HCT116 (cell line): Measurements from ENCODE around the gene CLEC16A. TPM values are rescaled to one million over a fixed set of nuclear protein-coding genes. Genes with fewer than 3 reads are reported as not detected.

ENCODE experiments used
- ATAC-seq: fragments of 200-7000 bp; cut with Tn5 transposase; 2 replicates; pipeline ENCODE4 v1.9.1; 2020; ENCODE audit warnings: mild to moderate bottlenecking, moderate library complexity
- BruUV-seq: library from RNA; stranded (reverse); fragments of 400-500 nt; replicated peaks from 2 replicates; lab custom pipeline; 2021; lab: Mats Ljungman, UMichigan
- CTCF ChIA-PET: fragments of 300-600 bp; sonication (Branson Sonifier 250); formaldehyde crosslinking; loops from one replicate; lab custom pipeline; 2021; ENCODE audit warnings: antibody characterized with exemption; lab: Charles Lee
- POLR2A ChIA-PET: fragments of 300-600, 350-600 bp; sonication (Branson Sonifier 250); formaldehyde crosslinking; loops from one replicate; lab custom pipeline; 2021; ENCODE audit warnings: antibody characterized with exemption; lab: Charles Lee
- RAD21 ChIA-PET, 2 experiments: fragments of 300-600 bp; sonication (Branson Sonifier 250); formaldehyde crosslinking; loops; one replicate each; lab custom pipeline; 2023; ENCODE audit warnings: low total read pairs in 2 of 2; ENCODE audit not compliant: uncharacterized antibody in 2 of 2, unreplicated experiment in 2 of 2, low non-redundant PET in 1 of 2; lab: Charles Lee
- DNase-seq: peaks from one replicate; pipeline ENCODE4 v3.0.0-alpha.2; 2010; ENCODE audit warnings: low read depth, low spot score
- H2AFZ ChIP-seq: fragments of 200-600 bp; shearing (Covaris generic), sonication (generic); 2 replicates; pipeline ENCODE4 v1.6.1; 2017; ENCODE audit warnings: low read depth, mixed run types, mixed read lengths, antibody characterized with exemption, low read length; ENCODE audit not compliant: poor library complexity, severe bottlenecking
- H3K27ac ChIP-seq: 2 replicates; pipeline ENCODE4 v1.5.1; 2012; ENCODE audit warnings: low read depth, low read length
- H3K27me3 ChIP-seq: fragments of 200-600 bp; sonication (generic); 2 replicates; pipeline ENCODE4 v1.6.1; 2016; ENCODE audit warnings: mixed run types, low read length, mixed read lengths; ENCODE audit not compliant: insufficient read depth
- H3K36me3 ChIP-seq, 2 experiments: fragments of 200-500 bp in 1 of 2; fragments of 200-600 bp in 1 of 2; sonication (Bioruptor generic) in 1 of 2; sonication (generic) in 1 of 2; 2 replicates each; pipeline versions ENCODE4 v1.5.1 to v1.6.1; 2014 to 2016; ENCODE audit warnings: low read length in 2 of 2, inconsistent platforms in 1 of 2, mixed read lengths in 1 of 2, mixed run types in 1 of 2; ENCODE audit not compliant: insufficient read depth in 2 of 2, control insufficient read depth in 1 of 2
- H3K4me1 ChIP-seq, 2 experiments: fragments of 200-600 bp in 1 of 2; sonication (generic) in 1 of 2; 2 replicates each; pipeline versions ENCODE4 v1.5.1 to v1.6.1; 2012 to 2017; ENCODE audit warnings: low read length in 2 of 2, inconsistent platforms in 1 of 2, mild to moderate bottlenecking in 1 of 2, mixed read lengths in 1 of 2, mixed run types in 1 of 2, moderate library complexity in 1 of 2; ENCODE audit not compliant: insufficient read depth in 2 of 2, control insufficient read depth in 1 of 2
- H3K4me2 ChIP-seq: fragments of 200-600 bp; sonication (generic); 2 replicates; pipeline ENCODE4 v1.6.1; 2017; ENCODE audit warnings: mixed run types, low read length, mixed read lengths
- H3K4me3 ChIP-seq, 2 experiments: fragments of 200-600 bp in 1 of 2; sonication (generic) in 1 of 2; replicated peaks in 1 of 2; 2 replicates each; pipeline ENCODE4 v1.5.1; 2011 to 2016; ENCODE audit warnings: low read length in 2 of 2, control low read depth in 1 of 2, low read depth in 1 of 2, mild to moderate bottlenecking in 1 of 2, mixed read lengths in 1 of 2, mixed run types in 1 of 2
- H3K79me2 ChIP-seq: fragments of 200-600 bp; sonication (generic); 2 replicates; pipeline ENCODE4 v1.6.1; 2017; ENCODE audit warnings: mild to moderate bottlenecking, mixed run types, low read length, moderate library complexity, mixed read lengths; ENCODE audit not compliant: insufficient read depth
- H3K9ac ChIP-seq: fragments of 200-600 bp; sonication (generic); 2 replicates; pipeline ENCODE4 v1.6.1; 2016; ENCODE audit warnings: low read length, mixed read lengths
- H3K9me2 ChIP-seq: fragments of 200-600 bp; sonication (generic), shearing (Covaris generic); 2 replicates; pipeline ENCODE4 v1.6.1; 2017; ENCODE audit warnings: mixed run types, mild to moderate bottlenecking, moderate library complexity; ENCODE audit not compliant: insufficient read depth
- H3K9me3 ChIP-seq, 2 experiments: fragments of 200-500 bp in 1 of 2; fragments of 200-600 bp in 1 of 2; sonication (Bioruptor generic) in 1 of 2; sonication (generic) in 1 of 2; 2 replicates each; pipeline ENCODE4 v1.6.1; 2014 to 2017; ENCODE audit warnings: low read length in 2 of 2, mixed read lengths in 2 of 2, inconsistent platforms in 1 of 2, low read depth in 1 of 2, mild to moderate bottlenecking in 1 of 2, mixed run types in 1 of 2, moderate library complexity in 1 of 2; ENCODE audit not compliant: control insufficient read depth in 1 of 2, insufficient read depth in 1 of 2
- H4K20me1 ChIP-seq: fragments of 200-600 bp; sonication (generic), shearing (Covaris generic); 2 replicates; pipeline ENCODE4 v1.6.1; 2017; ENCODE audit warnings: mixed run types, mild to moderate bottlenecking, moderate library complexity; ENCODE audit not compliant: insufficient read depth
- CBX3 ChIP-seq: IDR thresholded peaks from 2 replicates; pipeline ENCODE4 v1.6.1; 2012; ENCODE audit warnings: low read depth
- CEBPB ChIP-seq: IDR thresholded peaks from 2 replicates; pipeline ENCODE4 v1.6.1; 2012; ENCODE audit warnings: low read depth
- EGR1 ChIP-seq: IDR thresholded peaks from 2 replicates; pipeline ENCODE4 v1.6.1; 2012; ENCODE audit warnings: low read depth
- FOSL1 ChIP-seq: IDR thresholded peaks from 2 replicates; pipeline ENCODE4 v1.6.1; 2012; ENCODE audit warnings: low read depth
- MAX ChIP-seq: IDR thresholded peaks from 2 replicates; pipeline ENCODE4 v1.6.1; 2012
- REST ChIP-seq: IDR thresholded peaks from 2 replicates; pipeline ENCODE4 v1.6.1; 2012; ENCODE audit warnings: low read depth
- TCF7L2 ChIP-seq: IDR thresholded peaks from 2 replicates; pipeline ENCODE4 v1.7.0; 2011; ENCODE audit warnings: borderline replicate concordance, inconsistent platforms; ENCODE audit not compliant: insufficient read depth, insufficient read length; ENCODE audit errors: extremely low read depth
- ZBTB33 ChIP-seq: IDR thresholded peaks from 2 replicates; pipeline ENCODE4 v1.6.1; 2011; ENCODE audit warnings: mild to moderate bottlenecking, low read length, moderate library complexity; ENCODE audit not compliant: insufficient replicate concordance; ENCODE audit errors: extremely low read depth
- intact Hi-C: fragments of 100-400 bp; cut with micrococcal nuclease; formaldehyde crosslinking; loops from 2 replicates; pipeline ENCODE4 v1.10.0; 2022
- total RNA-seq: library from RNA; stranded (reverse); gene quantifications from one replicate; pipeline ENCODE4 v1.2.1, GENCODE V29; 2021; ENCODE audit not compliant: unreplicated experiment

Gene CLEC16A
- total RNA-seq, 1 experiment from 2014 or later: 18.0 TPM

GRCh38 chr16:11034481-11034931 is 90.1 kb downstream of the CLEC16A start:
- Histone ChIP-seq H3K9me3 (no peaks in the 10 kb centered on the region), H3K4me1 (peaks cover 2 to 12% of the 10 kb centered on the region in 2 experiments; a peak in 1 of 4 replicates), H4K20me1 (no peaks in the 10 kb centered on the region), H3K79me2 (no peaks in the 10 kb centered on the region), H3K36me3 (no peaks in the 10 kb centered on the region), H3K4me2 (no peak overlapping the region), H3K4me3 (no peak overlapping the region), H3K27ac (no peak overlapping the region), H3K9me2 (no peaks in the 10 kb centered on the region), H3K9ac (no peak overlapping the region), H3K27me3 (no peaks in the 10 kb centered on the region), H2AFZ (no peak overlapping the region)
- ChIA-PET POLR2A (no interaction called here), RAD21 (no interaction called here), CTCF (no interaction called here)
- ATAC-seq (no peak), DNase-seq (no peak)
- TF ChIP-seq CBX3 (no peak), ZBTB33 (no peak), REST (no peak), MAX (no peak), CEBPB (no peak), TCF7L2 (no peak), EGR1 (no peak), FOSL1 (no peak)
- no TSS peak for BruUV-seq
- intact Hi-C loops: no loop called here
